ENCODE measurements around the gene ZDHHC20. TPM values are rescaled to one million over a fixed set of nuclear protein-coding genes. Genes with fewer than 3 reads are reported as not detected.

ZDHHC20 gene
- total RNA-seq, 1 experiment from 2014 or later, result 110 TPM

GRCh38 chr13:21501686-21502085 lies 42.6 kb upstream of the ZDHHC20 start:
- Histone ChIP-seq H3K4me2 (ENCODE audit: low read length) (no peak overlapping the region), H3K9me2 (ENCODE audit: insufficient read depth) (no peaks in the 10 kb centered on the region), H2AFZ (ENCODE audit: low read depth, low read length, poor library complexity, severe bottlenecking) (no peak overlapping the region), H4K20me1 (ENCODE audit: insufficient read depth) (no peaks in the 10 kb centered on the region), H3K27ac (ENCODE audit: low read depth, low read length) (no peak overlapping the region), H3K4me1 (ENCODE audit: control insufficient read depth in 1 of 2, insufficient read depth in 2 of 2, low read length in 2 of 2) (no peaks in the 10 kb centered on the region), H3K27me3 (ENCODE audit: insufficient read depth, low read length) (no peaks in the 10 kb centered on the region), H3K9ac (ENCODE audit: low read length) (no peak overlapping the region), H3K4me3 (replicated peaks in 1 of 2; ENCODE audit: low read depth in 1 of 2, low read length in 2 of 2) (no peak overlapping the region), H3K79me2 (ENCODE audit: insufficient read depth, low read length) (no peaks in the 10 kb centered on the region), H3K9me3 (ENCODE audit: control insufficient read depth in 1 of 2, insufficient read depth in 1 of 2, low read depth in 1 of 2, low read length in 2 of 2) (no peaks in the 10 kb centered on the region), H3K36me3 (ENCODE audit: control insufficient read depth in 1 of 2, insufficient read depth in 2 of 2, low read length in 2 of 2) (peaks cover 0 to 2% of the 10 kb centered on the region in 2 experiments; a peak in 1 of 4 replicates)
- BruUV-seq (replicated peaks), result TSS peak; percentile 18
- RAD21 ChIA-PET (ENCODE audit: low non-redundant PET in 1 of 2, low total read pairs in 2 of 2, uncharacterized antibody in 2 of 2, unreplicated experiment in 2 of 2), result no interaction called here
- CTCF ChIA-PET, result no interaction called here
- ATAC-seq (peak; percentile 63; the same call in 1 of the 2 replicates), DNase-seq (ENCODE audit: low read depth, low spot score) (no peak)
- TF ChIP-seq MAX (IDR thresholded peaks at IDR 0.05), result no peak
- peak in 2 of 3 experiments; percentile 32 to 38; a peak in 4 of 6 replicates for TF ChIP-seq CTCF (IDR thresholded peaks at IDR 0.05 in 2 of 3, conservative IDR thresholded peaks at IDR 0.05 in 1 of 3; ENCODE audit: borderline replicate concordance in 1 of 3, insufficient read depth in 1 of 3, low read depth in 2 of 3, low read length in 2 of 3)
- no peak for TF ChIP-seq ELF1 (IDR thresholded peaks at IDR 0.05; ENCODE audit: borderline replicate concordance, low read depth)
- TF ChIP-seq CEBPB (IDR thresholded peaks at IDR 0.05; ENCODE audit: low read depth), result no peak
- intact Hi-C loops (cut with micrococcal nuclease), result no loop called here
- POLR2A ChIA-PET, result no interaction called here

GRCh38 chr13:21486322-21486721 lies 27.2 kb upstream of the ZDHHC20 start:
- RAD21 ChIA-PET (ENCODE audit: low non-redundant PET in 1 of 2, low total read pairs in 2 of 2, uncharacterized antibody in 2 of 2, unreplicated experiment in 2 of 2), result no interaction called here
- no peak for DNase-seq (ENCODE audit: low read depth, low spot score)
- CTCF ChIA-PET, result interaction anchor here (0.7 kb wide), 1 partner anchor 9 kb away, joined by 3 read pairs; no protein-coding TSS in a partner anchor
- POLR2A ChIA-PET, result no interaction called here
- Histone ChIP-seq H3K4me1 (ENCODE audit: control insufficient read depth in 1 of 2, insufficient read depth in 2 of 2, low read length in 2 of 2) (no peaks in the 10 kb centered on the region), H3K9me2 (ENCODE audit: insufficient read depth) (no peaks in the 10 kb centered on the region), H3K27me3 (ENCODE audit: insufficient read depth, low read length) (no peaks in the 10 kb centered on the region), H4K20me1 (ENCODE audit: insufficient read depth) (no peaks in the 10 kb centered on the region), H3K79me2 (ENCODE audit: insufficient read depth, low read length) (no peaks in the 10 kb centered on the region), H3K9ac (ENCODE audit: low read length) (no peak overlapping the region), H3K36me3 (ENCODE audit: control insufficient read depth in 1 of 2, insufficient read depth in 2 of 2, low read length in 2 of 2) (no peaks in the 10 kb centered on the region), H3K4me2 (ENCODE audit: low read length) (no peak overlapping the region), H3K27ac (ENCODE audit: low read depth, low read length) (no peak overlapping the region), H3K4me3 (replicated peaks in 1 of 2; ENCODE audit: low read depth in 1 of 2, low read length in 2 of 2) (no peak overlapping the region), H2AFZ (ENCODE audit: low read depth, low read length, poor library complexity, severe bottlenecking) (no peak overlapping the region), H3K9me3 (ENCODE audit: control insufficient read depth in 1 of 2, insufficient read depth in 1 of 2, low read depth in 1 of 2, low read length in 2 of 2) (no peaks in the 10 kb centered on the region; a peak in 1 of 4 replicates)
- BruUV-seq (replicated peaks), result no TSS peak
- ATAC-seq, result no peak
- intact Hi-C loops (cut with micrococcal nuclease), result loop anchor here (10.0 kb wide), 1 partner anchor 452 kb away; no protein-coding TSS in a partner anchor
- TF ChIP-seq POLR2AphosphoS5 (IDR thresholded peaks at IDR 0.05; ENCODE audit: low read depth, low read length) (no peak), EZH2 (IDR thresholded peaks at IDR 0.05) (no peak), ZNF274 (IDR thresholded peaks at IDR 0.05; ENCODE audit: low read depth, low read length) (no peak), REST (IDR thresholded peaks at IDR 0.05; ENCODE audit: low read depth) (no peak), RAD21 (IDR thresholded peaks at IDR 0.05; ENCODE audit: low read depth) (no peak), SIN3A (IDR thresholded peaks at IDR 0.05; ENCODE audit: low read depth) (no peak), YY1 (IDR thresholded peaks at IDR 0.05; ENCODE audit: extremely low read depth, insufficient replicate concordance, low read depth, low read length) (no peak), POLR2A (IDR thresholded peaks at IDR 0.05; ENCODE audit: borderline replicate concordance, extremely low read depth, insufficient read depth, insufficient read length) (no peak), ZFX (IDR thresholded peaks at IDR 0.05) (no peak), CEBPB (IDR thresholded peaks at IDR 0.05; ENCODE audit: low read depth) (no peak)
